Raji (cell line): ENCODE data around the gene NKX6-2.

Experiments used
- POLR2A ChIP-seq: IDR thresholded peaks from 2 replicates; pipeline ENCODE4 v1.6.1; 2011; ENCODE audit warnings: low read depth, low read length, control low read depth; ENCODE audit not compliant: insufficient read depth

Gene NKX6-2

GRCh38 chr10:132758865-132759264, 27.1 kb downstream of the NKX6-2 start:
- TF ChIP-seq POLR2A = no peak

- TF ChIP-seq POLR2A = no peak
Observed at GRCh38 chr10:132757171-132757570, 28.8 kb downstream of the NKX6-2 start.

GRCh38 chr10:132756591-132756990, 29.4 kb downstream of the NKX6-2 start:
- no peak for TF ChIP-seq POLR2A

GRCh38 chr10:132755166-132755711, 30.7 kb downstream of the NKX6-2 start:
- TF ChIP-seq POLR2A = no peak

GRCh38 chr10:132754071-132754470, 31.9 kb downstream of the NKX6-2 start:
- TF ChIP-seq POLR2A = no peak

- no peak for TF ChIP-seq POLR2A
Observed at GRCh38 chr10:132753596-132753995, 32.4 kb downstream of the NKX6-2 start.

- TF ChIP-seq POLR2A = no peak
Observed at GRCh38 chr10:132752961-132753360, 33.0 kb downstream of the NKX6-2 start.

GRCh38 chr10:132752378-132752777, 33.6 kb downstream of the NKX6-2 start:
- TF ChIP-seq POLR2A = no peak

- TF ChIP-seq POLR2A = no peak
Observed at GRCh38 chr10:132750936-132751335, 35.0 kb downstream of the NKX6-2 start.

GRCh38 chr10:132749371-132749795, 36.6 kb downstream of the NKX6-2 start:
- no peak for TF ChIP-seq POLR2A

GRCh38 chr10:132748545-132749370, 37.2 kb downstream of the NKX6-2 start:
- no peak for TF ChIP-seq POLR2A

- TF ChIP-seq POLR2A = no peak
Observed at GRCh38 chr10:132748135-132748534, 37.8 kb downstream of the NKX6-2 start.

GRCh38 chr10:132746801-132747625, 38.9 kb downstream of the NKX6-2 start:
- TF ChIP-seq POLR2A = no peak

- TF ChIP-seq POLR2A = no peak
Observed at GRCh38 chr10:132746386-132746785, 39.6 kb downstream of the NKX6-2 start.

- no peak for TF ChIP-seq POLR2A
Observed at GRCh38 chr10:132745971-132746370, 40.0 kb downstream of the NKX6-2 start.

- no peak for TF ChIP-seq POLR2A
Observed at GRCh38 chr10:132745511-132745910, 40.4 kb downstream of the NKX6-2 start.

GRCh38 chr10:132744839-132745238, 41.1 kb downstream of the NKX6-2 start:
- no peak for TF ChIP-seq POLR2A
